Sigmoid colon (tissue), 7 donors: ENCODE data around the gene CCDC63. TPM values are rescaled to one million over a fixed set of nuclear protein-coding genes. Genes with fewer than 3 reads are reported as not detected.

Experiments used
- DNase-seq: peaks from one replicate; pipeline ENCODE4 v3.0.0-alpha.2; 2019
- H3K27ac ChIP-seq, 4 donors: fragments of 200-600 bp; sonication (generic); one replicate each; pipeline ENCODE4 v1.5.1; 2016 to 2019; ENCODE audit warnings: mild to moderate bottlenecking in 1 of 4
- H3K27me3 ChIP-seq, 3 donors: fragments of 200-600 bp; sonication (generic); one replicate each; pipeline ENCODE4 v1.5.1; 2019; ENCODE audit warnings: mild to moderate bottlenecking in 1 of 3
- H3K36me3 ChIP-seq, 4 donors: fragments of 200-600 bp; sonication (generic); one replicate each; pipeline ENCODE4 v1.5.1; 2016 to 2019
- H3K4me1 ChIP-seq, 4 donors: fragments of 200-600 bp; sonication (generic); one replicate each; pipeline ENCODE4 v1.5.1; 2017 to 2019
- H3K4me3 ChIP-seq, 4 donors: fragments of 200-600 bp; sonication (generic); one replicate each; pipeline ENCODE4 v1.5.1; 2017 to 2019; ENCODE audit warnings: mild to moderate bottlenecking in 2 of 4, moderate library complexity in 1 of 4
- H3K9me3 ChIP-seq, 4 donors: fragments of 200-600 bp in 3 of 4; sonication (generic) in 3 of 4; one replicate each; pipeline versions ENCODE4 v1.5.1 to v1.6.1; 2013 to 2019
- CTCF ChIP-seq, 4 experiments: fragments of 450-650 bp in 3 of 4; fragments of 200-600 bp in 1 of 4; IDR thresholded peaks; one replicate each; pipeline ENCODE4 v1.5.1; 2016 to 2019; ENCODE audit warnings: antibody characterized with exemption in 4 of 4, mild to moderate bottlenecking in 3 of 4, moderate library complexity in 2 of 4
- EP300 ChIP-seq, 4 donors: sonication (generic); formaldehyde crosslinking; IDR thresholded peaks; one replicate each; pipeline ENCODE4 v1.6.1; 2017; ENCODE audit warnings: antibody characterized with exemption in 4 of 4
- POLR2A ChIP-seq, 2 donors: fragments of 450-650 bp; IDR thresholded peaks; one replicate each; pipeline ENCODE4 v1.6.1; 2016; ENCODE audit warnings: antibody characterized with exemption in 2 of 2, mild to moderate bottlenecking in 2 of 2, moderate library complexity in 2 of 2
- POLR2AphosphoS5 ChIP-seq, 4 donors: sonication (generic); formaldehyde crosslinking; IDR thresholded peaks; one replicate each; pipeline ENCODE4 v1.6.1; 2017; ENCODE audit warnings: antibody characterized with exemption in 4 of 4
- WGBS, 2 donors: extraction: QIAGEN DNeasy Blood & Tissue Kit; methylation state at CpG; one replicate each; pipeline ENCODE4 v1.1.7; 2013; 5-methylcytosine and 5-hydroxymethylcytosine counted together
- intact Hi-C: fragments of 100-400 bp; cut with DNase I; formaldehyde crosslinking; loops from one replicate; pipeline ENCODE4 v1.15.1; 2023
- polyA plus RNA-seq, 3 donors: library from polyadenylated mRNA; stranded (reverse); fragments of 200-250 nt; gene quantifications; one replicate each; pipeline ENCODE4 v1.2.3, GENCODE V29; 2013
- total RNA-seq, 4 donors: library from RNA; depleted of rRNA; stranded (reverse); fragments of >200 nt; gene quantifications; one replicate each; pipeline ENCODE4 v1.1.0, GENCODE V29; 2016
- donor health status: healthy with polysubstance abuse.
- donor health status: Bipolar disorder and iron deficiency.
- donor health status: healthy.

CCDC63 gene
- total and polyA plus RNA-seq, 7 donors = not detected

DNA sequence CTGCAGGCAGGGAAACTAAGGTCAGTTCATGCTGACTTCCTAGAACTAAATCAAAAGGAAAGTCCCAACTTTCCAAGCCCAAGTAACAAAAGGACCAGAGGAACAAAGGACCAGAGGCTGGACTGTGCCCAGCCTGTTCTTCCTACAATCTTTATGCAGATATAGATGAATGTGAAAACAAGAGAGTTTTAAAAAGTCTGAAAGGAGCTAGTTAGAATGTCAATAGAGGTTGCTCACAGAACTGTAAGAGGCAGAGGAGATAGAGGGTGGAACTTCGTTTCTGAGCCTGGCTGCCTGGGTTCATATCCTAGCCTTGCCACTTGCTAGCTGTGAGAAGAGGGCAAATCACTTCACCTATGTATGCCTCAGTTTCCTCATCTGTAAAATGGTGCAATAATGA is 30.0 kb upstream of the CCDC63 start:
- no peak for TF ChIP-seq POLR2AphosphoS5 (IDR thresholded peaks at IDR 0.05)
- no peak for TF ChIP-seq EP300 (IDR thresholded peaks at IDR 0.05)
- no peak for TF ChIP-seq CTCF (IDR thresholded peaks at IDR 0.05)
- no peak for TF ChIP-seq POLR2A (IDR thresholded peaks at IDR 0.05)
- H3K4me3 ChIP-seq = no peak overlapping the region
- no peak overlapping the region for H3K27ac ChIP-seq
- H3K36me3 ChIP-seq = no peaks in the 10 kb centered on the region
- intact Hi-C loops = no loop called here
- peaks cover 0 to 18% (median 5%) of the 10 kb centered on the region in 3 donors for H3K27me3 ChIP-seq
- no peak for DNase-seq
- 65 to 75% methylated on average over 1 of the region's 1 CpG for WGBS, 2 donors
- no peaks in the 10 kb centered on the region for H3K9me3 ChIP-seq
- no peaks in the 10 kb centered on the region for H3K4me1 ChIP-seq

- TF ChIP-seq CTCF (IDR thresholded peaks at IDR 0.05) = no peak
- no peak for TF ChIP-seq EP300 (IDR thresholded peaks at IDR 0.05)
- TF ChIP-seq POLR2AphosphoS5 (IDR thresholded peaks at IDR 0.05) = no peak
- TF ChIP-seq POLR2A (IDR thresholded peaks at IDR 0.05) = no peak
- intact Hi-C loops = no loop called here
- WGBS, 2 donors = 73 to 89% methylated on average over 5 of the region's 5 CpGs
- no peaks in the 10 kb centered on the region for H3K4me1 ChIP-seq
- no peak for DNase-seq
- H3K27me3 ChIP-seq = peaks cover 0 to 6% (median 3%) of the 10 kb centered on the region in 3 donors
- no peak overlapping the region for H3K4me3 ChIP-seq
- no peaks in the 10 kb centered on the region for H3K36me3 ChIP-seq
- H3K27ac ChIP-seq = no peak overlapping the region
- H3K9me3 ChIP-seq = no peaks in the 10 kb centered on the region
Observed at GRCh38 chr12:110818511-110818910, 28.3 kb upstream of the CCDC63 start.

DNA sequence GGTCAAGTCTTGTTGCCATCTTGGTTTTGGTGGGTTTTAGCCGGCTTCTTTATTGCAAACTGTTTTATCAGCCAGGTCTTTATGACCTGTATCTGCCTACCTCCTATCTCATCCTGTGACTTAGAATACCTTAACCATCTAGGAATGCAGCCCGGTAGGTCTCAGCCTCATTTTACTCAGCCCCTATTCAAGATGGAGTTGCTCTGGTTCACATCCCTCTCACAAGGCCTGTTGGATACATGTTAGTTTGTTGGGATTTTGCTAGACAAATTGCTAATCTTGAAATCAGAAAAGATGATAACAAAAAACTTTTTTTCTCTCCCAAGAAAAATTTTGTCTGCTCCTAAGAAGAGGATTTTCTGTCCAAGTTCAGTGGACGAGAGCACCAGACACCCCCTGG is 27.6 kb upstream of the CCDC63 start:
- H3K27ac ChIP-seq = no peak overlapping the region
- WGBS, 2 donors = 87 to 95% methylated on average over 3 of the region's 3 CpGs
- no peak for DNase-seq
- no peaks in the 10 kb centered on the region for H3K4me1 ChIP-seq
- TF ChIP-seq POLR2AphosphoS5 (IDR thresholded peaks at IDR 0.05) (no peak), EP300 (IDR thresholded peaks at IDR 0.05) (no peak), POLR2A (IDR thresholded peaks at IDR 0.05) (no peak), CTCF (IDR thresholded peaks at IDR 0.05) (no peak)
- no peaks in the 10 kb centered on the region for H3K27me3 ChIP-seq
- H3K9me3 ChIP-seq = no peaks in the 10 kb centered on the region
- intact Hi-C loops = no loop called here
- H3K36me3 ChIP-seq = no peaks in the 10 kb centered on the region
- no peak overlapping the region for H3K4me3 ChIP-seq

DNA sequence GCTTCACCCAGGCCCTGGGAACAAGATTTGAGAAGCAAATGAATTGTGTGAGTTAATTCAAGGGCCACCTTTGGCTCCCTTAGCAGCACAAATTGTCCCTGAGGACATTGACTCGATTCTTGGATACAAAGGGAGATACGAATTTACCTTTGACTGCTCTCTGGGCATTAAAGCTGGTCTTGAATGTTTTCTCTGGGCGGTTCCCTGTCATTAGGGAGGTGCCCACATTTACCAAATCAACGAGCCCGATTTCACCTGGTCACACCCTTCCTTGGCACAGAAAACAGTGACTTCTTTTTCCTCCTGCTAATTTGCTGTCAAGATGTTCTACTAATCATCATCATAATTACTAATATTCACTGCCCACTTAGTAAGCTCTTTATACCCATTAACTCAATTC is 27.1 kb upstream of the CCDC63 start:
- H3K27me3 ChIP-seq = no peaks in the 10 kb centered on the region
- no peaks in the 10 kb centered on the region for H3K4me1 ChIP-seq
- TF ChIP-seq EP300 (IDR thresholded peaks at IDR 0.05) = no peak
- TF ChIP-seq POLR2AphosphoS5 (IDR thresholded peaks at IDR 0.05) = no peak
- no peak for TF ChIP-seq CTCF (IDR thresholded peaks at IDR 0.05)
- no peak for TF ChIP-seq POLR2A (IDR thresholded peaks at IDR 0.05)
- H3K27ac ChIP-seq = no peak overlapping the region
- no peaks in the 10 kb centered on the region for H3K36me3 ChIP-seq
- 27 to 82% methylated on average over 5 of the region's 5 CpGs for WGBS, 2 donors
- H3K9me3 ChIP-seq = no peaks in the 10 kb centered on the region
- DNase-seq = no peak
- intact Hi-C loops = loop anchor here (10.0 kb wide), 2 partner anchors 205 to 365 kb away; partner anchors contain the start of genes ARPC3 and TCTN1
- no peak overlapping the region for H3K4me3 ChIP-seq

GRCh38 chr12:110821917-110822316 is 24.9 kb upstream of the CCDC63 start:
- TF ChIP-seq EP300 (IDR thresholded peaks at IDR 0.05) (no peak), CTCF (IDR thresholded peaks at IDR 0.05) (no peak), POLR2AphosphoS5 (IDR thresholded peaks at IDR 0.05) (no peak), POLR2A (IDR thresholded peaks at IDR 0.05) (no peak)
- 95 to 97% methylated on average over 3 of the region's 3 CpGs for WGBS, 2 donors
- no peaks in the 10 kb centered on the region for H3K36me3 ChIP-seq

More at GRCh38 chr12:110821917-110822316, 24.9 kb upstream of the CCDC63 start:
- no peak for DNase-seq
- H3K4me3 ChIP-seq = no peak overlapping the region
- H3K27ac ChIP-seq = no peak overlapping the region
- no peaks in the 10 kb centered on the region for H3K4me1 ChIP-seq
- intact Hi-C loops = loop anchor here (10.0 kb wide), 2 partner anchors 207 to 367 kb away; partner anchors contain the start of genes ARPC3 and TCTN1
- no peaks in the 10 kb centered on the region for H3K27me3 ChIP-seq
- H3K9me3 ChIP-seq = no peaks in the 10 kb centered on the region
